DMS114 treated with DMSO at 0.1 percent for 48 hours (cell line): ENCODE measurements around the gene PPCS.
A peak's percentile ranks its signal among the peaks of the same experiment; 100 is the strongest.
"Not testable (repeated sequence)": the region's sequence is repeated elsewhere in the genome, so short reads cannot be mapped to it uniquely, and the experiment has no call there.

Experiments
- DNase-seq: peaks from one replicate; lab custom pipeline; 2025; ENCODE audit not compliant: unreplicated experiment; lab: John Stamatoyannopoulos, UW

PPCS gene

GRCh38 chr1:42450061-42450460, 6.3 kb upstream of the PPCS start:
- DNase-seq = no peak

GRCh38 chr1:42453386-42453785, 3.0 kb upstream of the PPCS start:
- DNase-seq = no peak

- DNase-seq = no peak
These were observed 1.9 kb upstream of the PPCS start for GRCh38 chr1:42454403-42454802.

- DNase-seq = no peak
These were observed 379 bp downstream of the PPCS start for GRCh38 chr1:42456754-42457089.

GRCh38 chr1:42461196-42461595, 4.9 kb downstream of the PPCS start:
- DNase-seq = no peak

GRCh38 chr1:42462828-42463763, 6.8 kb downstream of the PPCS start, which contains the start of gene CCDC30:
TSS of gene CCDC30 (plus strand) at chr1:42463286. CDS start at chr1:42480552, 17,266 bp downstream.
- DNase-seq = peak; percentile 98

- no peak for DNase-seq
These were observed 7.6 kb downstream of the PPCS start for GRCh38 chr1:42463921-42464320.

GRCh38 chr1:42466030-42466429, 9.7 kb downstream of the PPCS start:
- no peak for DNase-seq

GRCh38 chr1:42469727-42470126, 13.4 kb downstream of the PPCS start:
- no peak for DNase-seq

- no peak for DNase-seq
These were observed 20.3 kb downstream of the PPCS start for GRCh38 chr1:42476605-42477004.

GRCh38 chr1:42477354-42477753, 21.0 kb downstream of the PPCS start:
- DNase-seq = not testable (repeated sequence)

GRCh38 chr1:42477775-42478174, 21.4 kb downstream of the PPCS start:
- no peak for DNase-seq

- no peak for DNase-seq
These were observed 23.3 kb downstream of the PPCS start for GRCh38 chr1:42479621-42480020.

- DNase-seq = no peak
These were observed 24.6 kb downstream of the PPCS start for GRCh38 chr1:42480921-42481320.

GRCh38 chr1:42482635-42483153, 26.4 kb downstream of the PPCS start:
- no peak for DNase-seq

GRCh38 chr1:42484382-42484781, 28.0 kb downstream of the PPCS start:
- DNase-seq = no peak

- no peak for DNase-seq
These were observed 33.9 kb downstream of the PPCS start for GRCh38 chr1:42490237-42490636.

GRCh38 chr1:42502031-42502430, 45.7 kb downstream of the PPCS start:
- DNase-seq = not testable (repeated sequence)

- DNase-seq = no peak
These were observed 48.3 kb downstream of the PPCS start for GRCh38 chr1:42504535-42505128.

GRCh38 chr1:42506576-42506975, 50.2 kb downstream of the PPCS start:
- no peak for DNase-seq
